K562 (cell line): ENCODE measurements around the gene USP32. TPM values are rescaled to one million over a fixed set of nuclear protein-coding genes. Genes with fewer than 3 reads are reported as not detected.

Source experiments
- ATAC-seq: fragments of 200-7000 bp; cut with Tn5 transposase; 3 replicates; pipeline ENCODE4 v1.9.1; 2020; ENCODE audit warnings: moderate library complexity
- BruUV-seq: library from RNA; stranded (reverse); fragments of 400-500 nt; replicated peaks from 2 replicates; lab custom pipeline; 2021; lab: Mats Ljungman, UMichigan
- CTCF ChIA-PET: fragments of 300-600 bp; formaldehyde crosslinking; extraction: SDS; loops from one replicate; lab custom pipeline; 2021; ENCODE audit warnings: low intra/inter-chr PET ratio; lab: Yijun Ruan, JAX
- POLR2A ChIA-PET: fragments of 300-600, 350-650 bp; sonication (Branson Sonifier 250); formaldehyde crosslinking; extraction: SDS; loops from one replicate; lab custom pipeline; 2021; ENCODE audit warnings: antibody characterized with exemption, inconsistent platforms; lab: Yijun Ruan, JAX
- DNase-seq, 4 experiments: peaks; one replicate each; pipeline versions ENCODE4 v3.0.0 to v3.0.0-alpha.2; 2011 to 2018; ENCODE audit warnings: low spot score in 3 of 4, mixed read lengths in 3 of 4; ENCODE audit errors: extremely low read depth in 1 of 4
- FAIRE-seq: peaks from 2 replicates; lab custom pipeline; 2011; peaks lifted over from hg19 to GRCh38; lab: Jason Lieb, UNC
- H2AFZ ChIP-seq: 2 replicates; pipeline ENCODE4 v1.6.0; 2011; ENCODE audit warnings: low read depth, low read length, control low read depth, inconsistent platforms
- H3K27ac ChIP-seq: fragments of 200-600 bp; 3 replicates; pipeline ENCODE4 v1.8.0; 2011; ENCODE audit warnings: low read depth, mild to moderate bottlenecking, control low read depth, inconsistent platforms, low read length, moderate library complexity, mixed read lengths; ENCODE audit errors: extremely low read depth
- H3K27me3 ChIP-seq, 2 experiments: fragments of 300-600 bp in 1 of 2; 2 replicates in 1 of 2; 3 replicates in 1 of 2; pipeline versions ENCODE4 v1.6.0 to v1.8.0; 2011; ENCODE audit warnings: inconsistent platforms in 2 of 2, low read length in 2 of 2, mild to moderate bottlenecking in 1 of 2, mixed read lengths in 1 of 2, moderate library complexity in 1 of 2; ENCODE audit not compliant: control insufficient read depth in 2 of 2, insufficient read depth in 2 of 2
- H3K36me3 ChIP-seq: fragments of 300-600 bp; 3 replicates; pipeline ENCODE4 v1.8.0; 2011; ENCODE audit warnings: mild to moderate bottlenecking, low read length, inconsistent platforms; ENCODE audit not compliant: control insufficient read depth, insufficient read depth
- H3K4me1 ChIP-seq, 2 experiments: fragments of 200-600 bp in 1 of 2; replicated peaks in 1 of 2; 2 replicates in 1 of 2; 3 replicates in 1 of 2; pipeline versions ENCODE4 v1.5.1 to v1.8.0; 2011; ENCODE audit warnings: inconsistent platforms in 2 of 2, low read length in 2 of 2, mild to moderate bottlenecking in 1 of 2, mixed read lengths in 1 of 2, moderate library complexity in 1 of 2; ENCODE audit not compliant: control insufficient read depth in 2 of 2, insufficient read depth in 2 of 2
- H3K4me2 ChIP-seq: 2 replicates; pipeline ENCODE4 v1.6.1; 2011; ENCODE audit warnings: low read length, control low read depth, inconsistent platforms, mixed read lengths; ENCODE audit not compliant: insufficient read depth
- H3K4me3 ChIP-seq: fragments of 200-600 bp; sonication (generic), shearing (Covaris generic); 2 replicates; pipeline ENCODE4 v1.5.1; 2016; ENCODE audit warnings: control low read depth, inconsistent platforms
- H3K79me2 ChIP-seq: fragments of 200-600 bp; 3 replicates; pipeline ENCODE4 v1.8.0; 2011; ENCODE audit warnings: low read length, inconsistent platforms; ENCODE audit not compliant: control insufficient read depth, insufficient read depth
- H3K9ac ChIP-seq, 2 experiments: 2 replicates each; pipeline versions ENCODE4 v1.6.0 to v1.6.1; 2011; ENCODE audit warnings: low read depth in 2 of 2, low read length in 2 of 2, control low read depth in 1 of 2, inconsistent platforms in 1 of 2, mild to moderate bottlenecking in 1 of 2, mixed read lengths in 1 of 2; ENCODE audit not compliant: insufficient read depth in 1 of 2
- H3K9me1 ChIP-seq: one replicate; pipeline ENCODE4 v1.6.0; 2011; ENCODE audit warnings: inconsistent platforms, mild to moderate bottlenecking, low read length, moderate library complexity; ENCODE audit not compliant: control insufficient read depth, insufficient read depth
- H3K9me3 ChIP-seq: replicated peaks from 2 replicates; pipeline ENCODE4 v1.5.1; 2011; ENCODE audit warnings: low read depth, low read length, inconsistent platforms; ENCODE audit not compliant: control insufficient read depth, insufficient read depth
- H4K20me1 ChIP-seq: replicated peaks from 2 replicates; pipeline ENCODE4 v1.6.1; 2011; ENCODE audit warnings: low read length, inconsistent platforms, mixed read lengths; ENCODE audit not compliant: control insufficient read depth, insufficient read depth
- BCLAF1 ChIP-seq, 2 experiments: fragments of 450-650 bp in 1 of 2; IDR thresholded peaks; 2 replicates each; pipeline ENCODE4 v1.6.1; 2011 to 2017; ENCODE audit warnings: low read depth in 2 of 2, antibody characterized with exemption in 1 of 2, borderline replicate concordance in 1 of 2, low read length in 1 of 2, mild to moderate bottlenecking in 1 of 2, mixed read lengths in 1 of 2; ENCODE audit not compliant: control insufficient read depth in 1 of 2
- HDAC3 ChIP-seq: fragments of 450-650 bp; IDR thresholded peaks from 2 replicates; pipeline ENCODE4 v1.6.1; 2018; ENCODE audit warnings: borderline replicate concordance, mild to moderate bottlenecking, moderate library complexity; ENCODE audit not compliant: partially characterized antibody
- MAFK ChIP-seq: IDR thresholded peaks from 2 replicates; pipeline ENCODE4 v1.6.1; 2011; ENCODE audit warnings: low read length, improper control_type of control experiment
- SMARCA4 ChIP-seq: fragments of 450-650 bp; IDR thresholded peaks from 2 replicates; pipeline ENCODE4 v1.6.1; 2016
- ZNF444 ChIP-seq: fragments of 250-450 bp; sonication (Bioruptor Pico); IDR thresholded peaks from 2 replicates; pipeline ENCODE4 v1.4.0; 2020; ENCODE audit warnings: mild to moderate bottlenecking, moderate library complexity
- ZNF717 ChIP-seq: fragments of 250-450 bp; sonication (Bioruptor Pico); IDR thresholded peaks from 2 replicates; pipeline ENCODE4 v1.5.0; 2021
- WGBS: fragments of 100-300 bp; shearing (Covaris generic); methylation state at CpG from one replicate; pipeline ENCODE4 v1.1.6; 2016; ENCODE audit warnings: low coverage, mixed read lengths; ENCODE audit not compliant: insufficient coverage; ENCODE audit errors: missing lambda C conversion rate; 5-methylcytosine and 5-hydroxymethylcytosine counted together
- in situ Hi-C: fragments of 300-500 bp; cut with MboI; formaldehyde crosslinking; loops from 4 replicates; pipeline ENCODE4 v1.15.0; 2018; ENCODE audit warnings: inconsistent platforms, mixed read lengths
- intact Hi-C: fragments of 100-400 bp; cut with micrococcal nuclease; formaldehyde crosslinking; loops from 2 replicates; pipeline ENCODE4 v1.14.2; 2022
- polyA plus RNA-seq, 8 experiments: library from polyadenylated mRNA; depleted of rRNA in 4 of 8; stranded (reverse) in 5 of 8; unstranded in 3 of 8; fragments of >200 nt; fragmentation: Nextera tagmentation in 2 of 8; fragmentation: Illumina TruSeq in 1 of 8; extraction: Ambion mirVana in 2 of 8; extraction: Trizol in 1 of 8; gene quantifications; 2 replicates each; pipeline versions ENCODE4 v1.2.1 to v1.2.3, GENCODE V29; 2011 to 2014; ENCODE audit warnings: inconsistent platforms in 1 of 8, missing spikeins in 1 of 8
- total RNA-seq, 7 experiments: library from RNA; depleted of rRNA in 6 of 7; stranded (reverse); fragments of >200 nt in 6 of 7; fragmentation: Illumina TruSeq in 2 of 7; extraction: Trizol in 2 of 7; gene quantifications; 2 replicates each; pipeline versions ENCODE4 v1.2.1 to v1.2.3, GENCODE V29; 2011 to 2021; ENCODE audit warnings: low replicate concordance in 1 of 7

USP32 gene
- total and polyA plus RNA-seq, 9 of the 15 experiments (the other 6 are each of a cell fraction or from before 2014, with no cell fraction given): 18.0 to 69.3 (median 47.1) TPM

DNA sequence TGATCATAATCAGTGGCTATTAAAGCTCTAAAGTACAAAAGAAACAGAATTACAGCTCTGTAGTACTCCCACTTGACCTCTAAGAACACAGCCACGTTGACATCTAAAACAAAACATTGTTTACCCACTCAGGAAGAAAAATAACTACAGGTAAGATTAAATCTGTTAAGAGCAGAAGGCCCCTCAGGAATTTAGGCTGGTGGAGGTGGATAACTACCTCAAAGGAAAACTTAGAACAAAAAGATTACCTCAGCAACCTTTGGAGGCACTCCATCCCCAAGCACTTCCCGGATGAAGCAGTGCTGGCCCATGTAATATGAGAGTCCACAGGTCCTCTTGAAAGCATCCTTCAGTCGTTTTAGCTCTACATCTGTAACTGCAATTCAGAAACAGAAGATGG, 46.7 kb downstream of the USP32 start:
- FAIRE-seq: no peak
- CTCF ChIA-PET: interaction anchor here (0.6 kb wide), 1 partner anchor 824 kb away, joined by 3 read pairs; no protein-coding TSS in a partner anchor
- ATAC-seq: no peak
- Histone ChIP-seq H3K27ac (no peak overlapping the region), H3K9me1 (no peaks in the 10 kb centered on the region), H3K4me1 (peaks cover 3 to 4% of the 10 kb centered on the region in 2 experiments; a peak in 2 of 5 replicates), H4K20me1 (no peaks in the 10 kb centered on the region), H3K27me3 (no peaks in the 10 kb centered on the region), H3K4me2 (no peak overlapping the region), H3K79me2 (peaks cover 48% of the 10 kb centered on the region), H3K36me3 (peaks cover 30% of the 10 kb centered on the region; the same call in 2 of the 3 replicates), H3K4me3 (no peak overlapping the region), H3K9me3 (no peaks in the 10 kb centered on the region), H2AFZ (no peak overlapping the region), H3K9ac (no peak overlapping the region)
- POLR2A ChIA-PET: no interaction called here
- intact Hi-C loops (no loop called here), in situ Hi-C loops (no loop called here)
- DNase-seq: no peak
- no TSS peak for BruUV-seq
- TF ChIP-seq MAFK: no peak
- no peak for TF ChIP-seq ZNF717 (CRISPR knock-in tag)
- no peak for TF ChIP-seq SMARCA4
- TF ChIP-seq HDAC3: no peak
- TF ChIP-seq BCLAF1 (IDR thresholded peaks at IDR 0.05; ENCODE audit: borderline replicate concordance in 1 of 2, control insufficient read depth in 1 of 2, low read depth in 2 of 2, low read length in 1 of 2): peak in 1 of 2 experiments; percentile 49; a peak in 1 of 4 replicates
- no peak for TF ChIP-seq ZNF444 (CRISPR knock-in tag)
- 62% methylated on average over 3 of the region's 3 CpGs for WGBS
